RWPE2 (cell line): ENCODE results near the gene ITPK1.

ENCODE experiments used
- ATAC-seq: fragments of 200-7000 bp; cut with Tn5 transposase; 3 replicates; pipeline ENCODE4 v1.9.1; 2021; ENCODE audit warnings: low read depth
- DNase-seq: peaks from one replicate; pipeline ENCODE4 v3.0.0-alpha.2; 2020; ENCODE audit warnings: low spot score
- H3K27ac ChIP-seq: fragments of 450-650 bp; 2 replicates; pipeline ENCODE4 v1.5.1; 2017; ENCODE audit warnings: mild to moderate bottlenecking; ENCODE audit not compliant: poor library complexity, severe bottlenecking
- H3K27me3 ChIP-seq: fragments of 250-450 bp; sonication (Bioruptor Pico); 2 replicates; pipeline ENCODE4 v1.5.1; 2021; ENCODE audit warnings: mild to moderate bottlenecking, moderate library complexity; ENCODE audit not compliant: insufficient read depth, poor library complexity, severe bottlenecking
- H3K36me3 ChIP-seq: fragments of 250-450 bp; sonication (Bioruptor Pico); 2 replicates; pipeline ENCODE4 v1.5.1; 2020; ENCODE audit warnings: low read depth, mild to moderate bottlenecking, moderate library complexity
- H3K4me1 ChIP-seq: fragments of 250-450 bp; sonication (Bioruptor Pico); 2 replicates; pipeline ENCODE4 v1.5.1; 2021; ENCODE audit warnings: mild to moderate bottlenecking, moderate library complexity; ENCODE audit not compliant: insufficient read depth, poor library complexity, severe bottlenecking
- H3K4me3 ChIP-seq: fragments of 250-450 bp; sonication (Bioruptor Pico); 2 replicates; pipeline ENCODE4 v1.5.1; 2021; ENCODE audit warnings: mild to moderate bottlenecking, moderate library complexity; ENCODE audit not compliant: severe bottlenecking
- H3K9me3 ChIP-seq: fragments of 250-450 bp; sonication (Bioruptor Pico); 2 replicates; pipeline ENCODE4 v1.5.1; 2021; ENCODE audit warnings: mild to moderate bottlenecking, moderate library complexity; ENCODE audit not compliant: severe bottlenecking
- CTCF ChIP-seq: fragments of 450-650 bp; IDR thresholded peaks from one replicate; pipeline ENCODE4 v1.5.1; 2017; ENCODE audit warnings: mild to moderate bottlenecking, moderate library complexity; ENCODE audit not compliant: poor library complexity, severe bottlenecking

ITPK1 gene

GRCh38 chr14:92945544-92945943 lies 170.2 kb downstream of the ITPK1 start:
- H3K27ac ChIP-seq = no peak overlapping the region
- H3K4me1 ChIP-seq = peaks cover 6% of the 10 kb centered on the region
- ATAC-seq (no peak), DNase-seq (no peak)
- H3K9me3 ChIP-seq = no peaks in the 10 kb centered on the region
- H3K27me3 ChIP-seq = no peaks in the 10 kb centered on the region
- TF ChIP-seq CTCF = no peak
- H3K4me3 ChIP-seq = no peak overlapping the region
- H3K36me3 ChIP-seq = peaks cover 34% of the 10 kb centered on the region

- Histone ChIP-seq H3K27me3 (no peaks in the 10 kb centered on the region), H3K36me3 (peaks cover 28% of the 10 kb centered on the region), H3K9me3 (no peaks in the 10 kb centered on the region), H3K4me3 (no peak overlapping the region), H3K27ac (no peak overlapping the region), H3K4me1 (peaks cover 6% of the 10 kb centered on the region)
- DNase-seq (no peak), ATAC-seq (no peak)
- no peak for TF ChIP-seq CTCF
Observed at GRCh38 chr14:92944976-92945375, 170.7 kb downstream of the ITPK1 start.

GRCh38 chr14:92943855-92944570 lies 171.7 kb downstream of the ITPK1 start:
- no peak for ATAC-seq
- no peak overlapping the region for H3K4me3 ChIP-seq

DNA sequence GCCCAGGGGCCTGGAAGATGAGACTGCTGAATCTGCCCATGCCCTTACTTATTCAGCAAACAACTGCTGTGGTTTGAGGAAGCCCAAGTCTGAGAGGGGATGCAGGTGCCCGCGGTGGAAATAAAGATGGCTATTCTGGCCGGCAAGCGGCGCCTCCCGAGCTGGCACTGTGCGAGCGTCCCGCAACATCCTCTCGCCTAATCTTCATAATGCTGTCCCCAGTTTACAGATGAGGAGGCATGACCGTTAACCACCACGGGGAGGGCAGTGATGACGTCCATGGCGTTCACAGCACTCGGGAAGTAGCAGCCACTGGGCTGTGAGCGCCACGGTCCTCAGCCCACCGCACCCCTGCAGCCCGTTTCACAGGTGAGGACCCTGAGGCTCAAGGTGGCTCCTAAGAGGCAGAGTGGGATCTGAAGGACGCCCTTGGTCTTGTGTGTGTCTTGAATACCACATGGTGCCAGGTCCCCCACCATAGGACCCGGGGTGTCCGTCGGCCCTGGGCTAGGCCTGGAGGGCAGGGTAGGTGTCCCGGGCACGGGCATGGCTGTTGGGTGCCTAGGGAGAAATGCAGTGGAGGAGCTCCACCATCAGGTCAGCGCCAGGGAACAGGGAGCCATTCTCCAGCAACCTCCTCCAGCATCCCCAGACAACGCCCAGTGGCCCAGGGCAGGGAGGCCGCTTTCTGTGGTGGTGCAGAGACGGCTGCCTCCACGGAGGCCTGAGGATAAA lies 172.6 kb downstream of the ITPK1 start:
- peaks cover 22% of the 10 kb centered on the region for H3K36me3 ChIP-seq
- no peak overlapping the region for H3K4me3 ChIP-seq
- H3K9me3 ChIP-seq = no peaks in the 10 kb centered on the region
- DNase-seq = no peak
- no peak overlapping the region for H3K27ac ChIP-seq
- no peaks in the 10 kb centered on the region for H3K27me3 ChIP-seq
- ATAC-seq = no peak
- TF ChIP-seq CTCF = no peak
- peaks cover 6% of the 10 kb centered on the region for H3K4me1 ChIP-seq

More at GRCh38 chr14:92943855-92944570, 171.7 kb downstream of the ITPK1 start:
- Histone ChIP-seq H3K9me3 (no peaks in the 10 kb centered on the region), H3K36me3 (peaks cover 25% of the 10 kb centered on the region), H3K27me3 (no peaks in the 10 kb centered on the region), H3K27ac (no peak overlapping the region), H3K4me1 (peaks cover 6% of the 10 kb centered on the region)
- DNase-seq = no peak
- TF ChIP-seq CTCF = no peak

- DNase-seq (no peak), ATAC-seq (no peak)
- Histone ChIP-seq H3K27me3 (no peaks in the 10 kb centered on the region), H3K9me3 (no peaks in the 10 kb centered on the region), H3K36me3 (peaks cover 18% of the 10 kb centered on the region), H3K4me1 (peaks cover 11% of the 10 kb centered on the region), H3K27ac (no peak overlapping the region), H3K4me3 (no peak overlapping the region)
- TF ChIP-seq CTCF = no peak
Observed at GRCh38 chr14:92942576-92942975, 173.1 kb downstream of the ITPK1 start.
